Stimulated activated CD8-positive, alpha-beta memory T cell treated with anti-CD3 and anti-CD28 coated beads, Interleukin-7, amount 100 ng/mL, for 1 hour (primary cell): Measurements from ENCODE around the gene MOGAT2.

Experiments
- DNase-seq, 2 donors: peaks; one replicate each; pipeline ENCODE4 v3.0.0-alpha.2; 2020; ENCODE audit warnings: low read depth in 2 of 2

The MOGAT2 gene

GRCh38 chr11:75779960-75780359 is 62.3 kb downstream of the MOGAT2 start:
- DNase-seq: no peak

- DNase-seq: no peak
These were observed 63.2 kb downstream of the MOGAT2 start for GRCh38 chr11:75780888-75781287.

- DNase-seq: no peak
These were observed 63.7 kb downstream of the MOGAT2 start for GRCh38 chr11:75781296-75781695.

GRCh38 chr11:75781831-75782230 is 64.2 kb downstream of the MOGAT2 start:
- DNase-seq: no peak
